ENCODE measurements around the gene NUP93.

DNA sequence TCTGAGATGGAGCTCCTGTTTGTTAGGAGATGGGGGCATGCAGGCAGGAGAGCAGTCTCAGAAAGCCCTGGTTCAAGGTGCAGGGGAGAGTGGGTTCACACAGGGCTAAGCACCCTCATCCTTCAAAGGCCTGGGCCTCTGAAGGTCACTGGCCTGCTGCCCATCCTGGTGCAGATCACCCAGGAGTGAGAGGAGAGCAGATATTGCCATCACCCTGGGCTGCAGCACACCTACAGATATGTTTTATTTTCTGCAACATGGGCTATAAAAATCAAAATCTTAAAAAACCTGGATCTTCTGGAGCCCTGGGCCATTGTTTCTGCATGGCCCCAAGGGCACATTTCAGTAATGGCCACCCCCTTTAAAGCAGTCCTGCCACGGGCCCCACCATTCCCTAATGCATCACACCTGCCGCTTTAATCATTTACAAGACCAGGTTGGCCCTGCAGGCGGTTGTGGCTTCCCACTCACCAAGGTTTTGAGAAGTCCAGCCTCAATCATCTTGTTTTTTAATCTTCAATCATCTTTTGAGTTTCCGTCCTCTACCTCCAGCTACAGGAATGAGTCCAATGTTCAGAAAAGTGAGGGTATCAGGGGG is 20.4 kb upstream of the NUP93 start:
- TF ChIP-seq TAF1 (IDR thresholded peaks at IDR 0.05; ENCODE audit: borderline replicate concordance, insufficient read depth, low read length) (no peak), SIN3A (IDR thresholded peaks at IDR 0.05; ENCODE audit: borderline replicate concordance, insufficient read depth, low read length) (no peak), POLR2AphosphoS5 (IDR thresholded peaks at IDR 0.05; ENCODE audit: low read depth, low read length) (no peak)

Measured in PFSK-1 (cell line).